Body of pancreas (tissue), 4 donors: ENCODE results near the gene PTPRB.
"Not testable (repeated sequence)": the region's sequence is repeated elsewhere in the genome, so short reads cannot be mapped to it uniquely, and the experiment has no call there.

ENCODE experiments used
- POLR2A ChIP-seq, 3 donors: fragments of 450-650 bp; IDR thresholded peaks; one replicate each; pipeline ENCODE4 v1.6.1; 2016; ENCODE audit warnings: antibody characterized with exemption in 3 of 3, mild to moderate bottlenecking in 2 of 3
- TF ChIP-seq, protein P1 (sequence below), 7 experiments: fragments of 450-650 bp in 4 of 7; fragments of 200-600 bp in 3 of 7; sonication (generic) in 3 of 7; IDR thresholded peaks; one replicate each; pipeline ENCODE4 v1.5.1; 2016 to 2019; ENCODE audit warnings: antibody characterized with exemption in 7 of 7

DNA sequence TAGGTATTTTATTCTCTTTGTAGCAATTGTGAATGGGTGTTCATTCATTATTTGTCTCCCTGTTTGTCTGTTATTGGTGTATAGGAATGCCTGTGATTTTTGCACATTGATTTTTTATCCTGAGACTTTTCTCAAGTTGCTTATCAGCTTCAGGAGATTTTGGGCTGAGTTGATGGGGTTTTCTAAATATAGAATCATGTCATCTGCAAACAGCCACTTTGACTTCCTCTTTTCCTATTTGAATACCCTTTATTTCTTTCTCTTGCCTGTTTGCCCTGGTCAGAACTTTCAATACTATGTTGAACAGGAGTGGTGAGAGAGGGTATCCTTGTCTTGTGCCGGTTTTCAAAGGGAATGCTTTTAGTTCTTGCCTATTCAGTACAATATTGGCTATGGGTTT is 144.3 kb downstream of the PTPRB start:
- TF ChIP-seq, protein P1, sequence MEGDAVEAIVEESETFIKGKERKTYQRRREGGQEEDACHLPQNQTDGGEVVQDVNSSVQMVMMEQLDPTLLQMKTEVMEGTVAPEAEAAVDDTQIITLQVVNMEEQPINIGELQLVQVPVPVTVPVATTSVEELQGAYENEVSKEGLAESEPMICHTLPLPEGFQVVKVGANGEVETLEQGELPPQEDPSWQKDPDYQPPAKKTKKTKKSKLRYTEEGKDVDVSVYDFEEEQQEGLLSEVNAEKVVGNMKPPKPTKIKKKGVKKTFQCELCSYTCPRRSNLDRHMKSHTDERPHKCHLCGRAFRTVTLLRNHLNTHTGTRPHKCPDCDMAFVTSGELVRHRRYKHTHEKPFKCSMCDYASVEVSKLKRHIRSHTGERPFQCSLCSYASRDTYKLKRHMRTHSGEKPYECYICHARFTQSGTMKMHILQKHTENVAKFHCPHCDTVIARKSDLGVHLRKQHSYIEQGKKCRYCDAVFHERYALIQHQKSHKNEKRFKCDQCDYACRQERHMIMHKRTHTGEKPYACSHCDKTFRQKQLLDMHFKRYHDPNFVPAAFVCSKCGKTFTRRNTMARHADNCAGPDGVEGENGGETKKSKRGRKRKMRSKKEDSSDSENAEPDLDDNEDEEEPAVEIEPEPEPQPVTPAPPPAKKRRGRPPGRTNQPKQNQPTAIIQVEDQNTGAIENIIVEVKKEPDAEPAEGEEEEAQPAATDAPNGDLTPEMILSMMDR (IDR thresholded peaks at IDR 0.05) = not testable (repeated sequence)
- not testable (repeated sequence) for TF ChIP-seq POLR2A (IDR thresholded peaks at IDR 0.05)
